ENCODE data around the gene MEDAG. TPM values are rescaled to one million over a fixed set of nuclear protein-coding genes. Genes with fewer than 3 reads are reported as not detected.

Gene MEDAG
- polyA plus RNA-seq, 3 donors, result not detected

- no peak overlapping the region for H3K27ac ChIP-seq (ENCODE audit: low read depth in 1 of 2, low read length in 2 of 2)
- H3K4me3 ChIP-seq (replicated peaks in 1 of 3; ENCODE audit: low read depth in 2 of 3, low read length in 3 of 3), result no peak overlapping the region
- Mint-ChIP-seq H3K4me1 (no peaks in the 10 kb centered on the region), H3K27me3 (ENCODE audit: low read depth in 3 of 3) (peaks cover 15 to 17% (median 16%) of the 10 kb centered on the region in 3 donors), H3K4me3 (no peak overlapping the region), H3K9me3 (peaks cover 0 to 5% (median 0%) of the 10 kb centered on the region in 7 donors), H3K27ac (peak overlapping the region in 1 of 7 donors; percentile 19), H3K36me3 (no peaks in the 10 kb centered on the region)
- no peaks in the 10 kb centered on the region for H3K4me1 ChIP-seq (ENCODE audit: control insufficient read depth in 1 of 2, insufficient read depth in 2 of 2, low read length in 2 of 2)
- intact Hi-C loops (cut with micrococcal nuclease), result no loop called here
- H3K79me2 ChIP-seq (ENCODE audit: insufficient read depth, low read length), result no peaks in the 10 kb centered on the region
- no peak for TF ChIP-seq CTCF (IDR thresholded peaks at IDR 0.05)
- H2AFZ ChIP-seq (ENCODE audit: insufficient read depth, low read depth, low read length, poor library complexity, severe bottlenecking), result no peak overlapping the region
- no peak overlapping the region for H3K9ac ChIP-seq (ENCODE audit: insufficient read depth, low read length, poor library complexity, severe bottlenecking)
- H3K36me3 ChIP-seq (replicated peaks in 1 of 2; ENCODE audit: control insufficient read depth in 1 of 2, insufficient read depth in 2 of 2, low read length in 2 of 2), result no peaks in the 10 kb centered on the region
- H3K9me3 ChIP-seq (replicated peaks in 1 of 2; ENCODE audit: control insufficient read depth in 1 of 2, insufficient read depth in 1 of 2, low read length in 2 of 2), result no peaks in the 10 kb centered on the region
- H3K27me3 ChIP-seq (ENCODE audit: control insufficient read depth in 2 of 2, insufficient read depth in 2 of 2, low read length in 2 of 2), result peaks cover 15 to 23% of the 10 kb centered on the region in 2 donors
- DNase-seq, result no peak
- H4K20me1 ChIP-seq (ENCODE audit: insufficient read depth, low read length), result no peaks in the 10 kb centered on the region
- no peak overlapping the region for H3K4me2 ChIP-seq (replicated peaks; ENCODE audit: extremely low read depth, low read length, poor library complexity, severe bottlenecking)
- WGBS (ENCODE audit: insufficient coverage), result 90% methylated on average over 4 of the region's 7 CpGs
These were observed 7.3 kb upstream of the MEDAG start for GRCh38 chr13:30898678-30899241.

DNA sequence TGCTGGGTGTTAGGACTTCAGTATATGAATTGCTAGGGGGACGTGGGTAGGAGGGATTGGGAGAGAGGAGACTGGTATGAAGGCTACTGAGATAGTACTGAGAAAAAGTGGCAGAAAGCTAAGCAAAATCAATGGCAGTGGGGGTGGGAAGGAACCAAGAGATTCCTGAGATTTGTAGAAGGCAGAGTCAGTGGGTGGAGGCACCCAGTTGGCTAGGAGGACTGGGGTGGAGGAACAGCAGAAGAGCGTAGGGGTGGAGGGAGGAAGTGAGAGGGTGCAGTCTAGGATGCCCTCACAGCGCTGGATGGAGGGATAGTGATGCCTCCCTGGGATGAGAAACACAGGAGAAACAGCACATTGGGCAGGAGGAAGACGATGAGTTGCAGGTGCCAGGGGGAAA is 5.6 kb upstream of the MEDAG start:
- Histone ChIP-seq H3K9ac (ENCODE audit: insufficient read depth, low read length, poor library complexity, severe bottlenecking) (no peak overlapping the region), H3K9me3 (replicated peaks in 1 of 2; ENCODE audit: control insufficient read depth in 1 of 2, insufficient read depth in 1 of 2, low read length in 2 of 2) (no peaks in the 10 kb centered on the region), H3K4me2 (replicated peaks; ENCODE audit: extremely low read depth, low read length, poor library complexity, severe bottlenecking) (no peak overlapping the region), H2AFZ (ENCODE audit: insufficient read depth, low read depth, low read length, poor library complexity, severe bottlenecking) (no peak overlapping the region), H3K36me3 (replicated peaks in 1 of 2; ENCODE audit: control insufficient read depth in 1 of 2, insufficient read depth in 2 of 2, low read length in 2 of 2) (no peaks in the 10 kb centered on the region), H3K4me1 (ENCODE audit: control insufficient read depth in 1 of 2, insufficient read depth in 2 of 2, low read length in 2 of 2) (no peaks in the 10 kb centered on the region), H3K27ac (ENCODE audit: low read depth in 1 of 2, low read length in 2 of 2) (no peak overlapping the region), H4K20me1 (ENCODE audit: insufficient read depth, low read length) (no peaks in the 10 kb centered on the region), H3K27me3 (ENCODE audit: control insufficient read depth in 2 of 2, insufficient read depth in 2 of 2, low read length in 2 of 2) (peaks cover 31 to 40% of the 10 kb centered on the region in 2 donors), H3K4me3 (replicated peaks in 1 of 3; ENCODE audit: low read depth in 2 of 3, low read length in 3 of 3) (no peak overlapping the region), H3K79me2 (ENCODE audit: insufficient read depth, low read length) (no peaks in the 10 kb centered on the region)
- H3K36me3 Mint-ChIP-seq, result peaks cover 0 to 1% of the 10 kb centered on the region in 2 donors
- H3K9me3 Mint-ChIP-seq, result peaks cover 0 to 4% (median 2%) of the 10 kb centered on the region in 7 donors
- H3K4me1 Mint-ChIP-seq, result no peaks in the 10 kb centered on the region
- peak overlapping the region in 1 of 2 donors; percentile 5 for H3K4me3 Mint-ChIP-seq
- intact Hi-C loops (cut with micrococcal nuclease), result no loop called here
- WGBS (ENCODE audit: insufficient coverage), result 85% methylated on average over 4 of the region's 4 CpGs
- H3K27ac Mint-ChIP-seq, result no peak overlapping the region
- no peak for DNase-seq
- peaks cover 32 to 33% (median 32%) of the 10 kb centered on the region in 3 donors for H3K27me3 Mint-ChIP-seq (ENCODE audit: low read depth in 3 of 3)
- TF ChIP-seq CTCF (IDR thresholded peaks at IDR 0.05), result no peak
